Measurements from ENCODE around the gene ST14. TPM values are rescaled to one million over a fixed set of nuclear protein-coding genes. Genes with fewer than 3 reads are reported as not detected.

The ST14 gene
- polyA plus RNA-seq, 3 donors: 13.3 to 36.0 (median 23.6) TPM

- 79% methylated on average over 2 of the region's 2 CpGs for WGBS (ENCODE audit: insufficient coverage)
- H3K27me3 ChIP-seq (ENCODE audit: control insufficient read depth in 2 of 2, insufficient read depth in 2 of 2, low read length in 2 of 2): no peaks in the 10 kb centered on the region
- TF ChIP-seq CTCF (IDR thresholded peaks at IDR 0.05): no peak
- H3K9me3 ChIP-seq (replicated peaks in 1 of 2; ENCODE audit: control insufficient read depth in 1 of 2, insufficient read depth in 1 of 2, low read length in 2 of 2): no peaks in the 10 kb centered on the region
- intact Hi-C loops (cut with micrococcal nuclease): no loop called here
- peak overlapping the region in 1 of 2 donors; percentile 59 for H3K27ac ChIP-seq (ENCODE audit: low read depth in 1 of 2, low read length in 2 of 2)
- peak overlapping the region in 5 of 7 donors; percentile 68 to 86 (median 74) for H3K27ac Mint-ChIP-seq
- DNase-seq: no peak
- H2AFZ ChIP-seq (ENCODE audit: insufficient read depth, low read depth, low read length, poor library complexity, severe bottlenecking): no peak overlapping the region
- no peak overlapping the region for H3K4me3 ChIP-seq (replicated peaks in 1 of 3; ENCODE audit: low read depth in 2 of 3, low read length in 3 of 3)
- H3K9me3 Mint-ChIP-seq: peaks cover 0 to 3% (median 0%) of the 10 kb centered on the region in 7 donors
- peaks cover 74 to 89% of the 10 kb centered on the region in 2 donors for H3K36me3 ChIP-seq (replicated peaks in 1 of 2; ENCODE audit: control insufficient read depth in 1 of 2, insufficient read depth in 2 of 2, low read length in 2 of 2)
- no peak overlapping the region for H3K4me3 Mint-ChIP-seq
- H3K79me2 ChIP-seq (ENCODE audit: insufficient read depth, low read length): peaks cover 89% of the 10 kb centered on the region
- no peak overlapping the region for H3K9ac ChIP-seq (ENCODE audit: insufficient read depth, low read length, poor library complexity, severe bottlenecking)
- H3K4me1 Mint-ChIP-seq: peaks cover 42% of the 10 kb centered on the region
- H3K36me3 Mint-ChIP-seq: peaks cover 85 to 93% of the 10 kb centered on the region in 2 donors
- no peak overlapping the region for H3K4me2 ChIP-seq (replicated peaks; ENCODE audit: extremely low read depth, low read length, poor library complexity, severe bottlenecking)
- H4K20me1 ChIP-seq (ENCODE audit: insufficient read depth, low read length): peaks cover 88% of the 10 kb centered on the region
- peaks cover 39 to 40% of the 10 kb centered on the region in 2 donors for H3K4me1 ChIP-seq (ENCODE audit: control insufficient read depth in 1 of 2, insufficient read depth in 2 of 2, low read length in 2 of 2)
- H3K27me3 Mint-ChIP-seq (ENCODE audit: low read depth in 3 of 3): no peaks in the 10 kb centered on the region
Measured at GRCh38 chr11:130128626-130129025, 31.0 kb upstream of the ST14 start.

GRCh38 chr11:130129922-130130321 is 29.7 kb upstream of the ST14 start:
- no peak overlapping the region for H3K4me3 Mint-ChIP-seq
- H3K27me3 Mint-ChIP-seq (ENCODE audit: low read depth in 3 of 3): no peaks in the 10 kb centered on the region
- no peak for DNase-seq
- no peak overlapping the region for H2AFZ ChIP-seq (ENCODE audit: insufficient read depth, low read depth, low read length, poor library complexity, severe bottlenecking)
- no peaks in the 10 kb centered on the region for H3K9me3 Mint-ChIP-seq
- peaks cover 97% of the 10 kb centered on the region for H4K20me1 ChIP-seq (ENCODE audit: insufficient read depth, low read length)
- H3K4me2 ChIP-seq (replicated peaks; ENCODE audit: extremely low read depth, low read length, poor library complexity, severe bottlenecking): no peak overlapping the region
- TF ChIP-seq CTCF (IDR thresholded peaks at IDR 0.05): no peak
- no peaks in the 10 kb centered on the region for H3K27me3 ChIP-seq (ENCODE audit: control insufficient read depth in 2 of 2, insufficient read depth in 2 of 2, low read length in 2 of 2)
- H3K27ac Mint-ChIP-seq: peak overlapping the region in 5 of 7 donors; percentile 3 to 83 (median 10)
- no peaks in the 10 kb centered on the region for H3K9me3 ChIP-seq (replicated peaks in 1 of 2; ENCODE audit: control insufficient read depth in 1 of 2, insufficient read depth in 1 of 2, low read length in 2 of 2)
- 87% methylated on average over 7 of the region's 11 CpGs for WGBS (ENCODE audit: insufficient coverage)
- H3K9ac ChIP-seq (ENCODE audit: insufficient read depth, low read length, poor library complexity, severe bottlenecking): no peak overlapping the region
- peaks cover 27 to 28% of the 10 kb centered on the region in 2 donors for H3K4me1 ChIP-seq (ENCODE audit: control insufficient read depth in 1 of 2, insufficient read depth in 2 of 2, low read length in 2 of 2)
- peaks cover 31% of the 10 kb centered on the region for H3K4me1 Mint-ChIP-seq
- peak overlapping the region in 1 of 2 donors; percentile 42 for H3K27ac ChIP-seq (ENCODE audit: low read depth in 1 of 2, low read length in 2 of 2)
- H3K36me3 ChIP-seq (replicated peaks in 1 of 2; ENCODE audit: control insufficient read depth in 1 of 2, insufficient read depth in 2 of 2, low read length in 2 of 2): peaks cover 85 to 97% of the 10 kb centered on the region in 2 donors
- peaks cover 96% of the 10 kb centered on the region for H3K79me2 ChIP-seq (ENCODE audit: insufficient read depth, low read length)
- intact Hi-C loops (cut with micrococcal nuclease): loop anchor here in 1 of 2 donors (5.0 kb wide), 1 partner anchor 128 kb away; the partner anchor contains the start of gene PRDM10
- peaks cover 89 to 98% of the 10 kb centered on the region in 2 donors for H3K36me3 Mint-ChIP-seq
- no peak overlapping the region for H3K4me3 ChIP-seq (replicated peaks in 1 of 3; ENCODE audit: low read depth in 2 of 3, low read length in 3 of 3)

Data from CD14-positive monocyte (primary cell).